H9 (cell line): ENCODE results near the gene DNAJA1. TPM values are rescaled to one million over a fixed set of nuclear protein-coding genes. Genes with fewer than 3 reads are reported as not detected.

ENCODE experiments used
- DNase-seq: peaks from one replicate; pipeline ENCODE4 v3.0.0-alpha.2; 2017
- H2AFZ ChIP-seq: one replicate; pipeline ENCODE4 v1.6.1; 2013; ENCODE audit warnings: mild to moderate bottlenecking, low read length, control low read depth, moderate library complexity
- H2AK5ac ChIP-seq: 2 replicates; pipeline ENCODE4 v1.6.1; 2013; ENCODE audit warnings: low read length, control low read depth, mixed read lengths; ENCODE audit not compliant: insufficient read length
- H2BK120ac ChIP-seq: one replicate; pipeline ENCODE4 v1.6.1; 2013; ENCODE audit warnings: low read depth, mild to moderate bottlenecking, low read length, control low read depth, inconsistent platforms; ENCODE audit not compliant: poor library complexity, severe bottlenecking
- H2BK12ac ChIP-seq: 2 replicates; pipeline ENCODE4 v1.6.1; 2013; ENCODE audit warnings: low read length, control low read depth, mixed read lengths, low read depth; ENCODE audit not compliant: insufficient read length
- H2BK15ac ChIP-seq: 2 replicates; pipeline ENCODE4 v1.6.1; 2013; ENCODE audit warnings: low read depth, low read length, control low read depth
- H2BK20ac ChIP-seq: one replicate; pipeline ENCODE4 v1.6.1; 2013; ENCODE audit warnings: low read depth, mild to moderate bottlenecking, low read length, control low read depth, inconsistent platforms; ENCODE audit not compliant: poor library complexity, severe bottlenecking
- H2BK5ac ChIP-seq: 2 replicates; pipeline ENCODE4 v1.6.1; 2013; ENCODE audit warnings: low read length, control low read depth, mixed read lengths; ENCODE audit not compliant: insufficient read length
- H3K14ac ChIP-seq: 2 replicates; pipeline ENCODE4 v1.6.1; 2013; ENCODE audit warnings: low read length, control low read depth; ENCODE audit not compliant: insufficient read depth
- H3K18ac ChIP-seq: 2 replicates; pipeline ENCODE4 v1.6.1; 2013; ENCODE audit warnings: low read depth, mild to moderate bottlenecking, mixed read lengths, low read length, control low read depth; ENCODE audit not compliant: insufficient read length
- H3K23ac ChIP-seq: 2 replicates; pipeline ENCODE4 v1.6.1; 2013; ENCODE audit warnings: low read length, control low read depth, mixed read lengths, low read depth; ENCODE audit not compliant: insufficient read length
- H3K23me2 ChIP-seq: 2 replicates; pipeline ENCODE4 v1.6.1; 2013; ENCODE audit warnings: low read depth, mild to moderate bottlenecking, mixed read lengths, low read length, control low read depth; ENCODE audit not compliant: insufficient read length, poor library complexity, severe bottlenecking
- H3K27ac ChIP-seq: 2 replicates; pipeline ENCODE4 v1.5.1; 2013; ENCODE audit warnings: low read length, control low read depth, mixed read lengths, low read depth; ENCODE audit not compliant: insufficient read length
- H3K27me3 ChIP-seq: 2 replicates; pipeline ENCODE4 v1.6.1; 2013; ENCODE audit warnings: low read length, control low read depth, inconsistent platforms; ENCODE audit not compliant: insufficient read depth
- H3K4ac ChIP-seq: 2 replicates; pipeline ENCODE4 v1.6.1; 2013; ENCODE audit warnings: low read depth, mild to moderate bottlenecking, control low read depth, inconsistent platforms, low read length, moderate library complexity
- H3K4me1 ChIP-seq: 2 replicates; pipeline ENCODE4 v1.6.1; 2013; ENCODE audit warnings: low read length, control low read depth, inconsistent platforms; ENCODE audit not compliant: insufficient read depth
- H3K4me2 ChIP-seq: 2 replicates; pipeline ENCODE4 v1.6.1; 2013; ENCODE audit warnings: low read length, control low read depth, mixed read lengths; ENCODE audit not compliant: insufficient read length, insufficient read depth
- H3K56ac ChIP-seq: 2 replicates; pipeline ENCODE4 v1.6.1; 2013; ENCODE audit warnings: low read depth, mild to moderate bottlenecking, mixed read lengths, low read length, control low read depth; ENCODE audit not compliant: insufficient read length
- H3K79me1 ChIP-seq: 2 replicates; pipeline ENCODE4 v1.6.1; 2013; ENCODE audit warnings: low read depth, mild to moderate bottlenecking, moderate library complexity, low read length, control low read depth, inconsistent platforms; ENCODE audit not compliant: insufficient read depth, poor library complexity, severe bottlenecking
- H3K79me2 ChIP-seq: 2 replicates; pipeline ENCODE4 v1.6.1; 2013; ENCODE audit warnings: low read length, control low read depth, inconsistent platforms; ENCODE audit not compliant: insufficient read depth
- H3K9ac ChIP-seq: 2 replicates; pipeline ENCODE4 v1.6.1; 2013; ENCODE audit warnings: low read length, control low read depth, mixed read lengths; ENCODE audit not compliant: insufficient read length; ENCODE audit errors: extremely low read depth
- H3K9me3 ChIP-seq: one replicate; pipeline ENCODE4 v1.6.1; 2013; ENCODE audit warnings: low read depth, low read length, inconsistent platforms; ENCODE audit not compliant: control insufficient read depth
- H3T11ph ChIP-seq: one replicate; pipeline ENCODE4 v1.6.1; 2013; ENCODE audit warnings: mild to moderate bottlenecking, low read length, control low read depth, inconsistent platforms
- H4K20me1 ChIP-seq: one replicate; pipeline ENCODE4 v1.6.1; 2013; ENCODE audit not compliant: control insufficient read depth, insufficient read length, insufficient read depth
- H4K5ac ChIP-seq: 2 replicates; pipeline ENCODE4 v1.6.1; 2013; ENCODE audit warnings: low read depth, mild to moderate bottlenecking, mixed read lengths, low read length, control low read depth; ENCODE audit not compliant: insufficient read length
- H4K8ac ChIP-seq: replicated peaks from 2 replicates; pipeline ENCODE4 v1.6.1; 2013; ENCODE audit warnings: low read length, control low read depth, mixed read lengths, low read depth; ENCODE audit not compliant: insufficient read length
- H4K91ac ChIP-seq: 2 replicates; pipeline ENCODE4 v1.6.1; 2013; ENCODE audit warnings: low read depth, mild to moderate bottlenecking, moderate library complexity, mixed read lengths, low read length, control low read depth; ENCODE audit not compliant: insufficient read length
- H3K27ac Mint-ChIP-seq, 3 experiments: 2 replicates in 2 of 3; 3 replicates in 1 of 3; pipeline ENCODE4 v1.8.0; 2020 to 2021; ENCODE audit warnings: mixed read lengths in 3 of 3, mild to moderate bottlenecking in 1 of 3, moderate library complexity in 1 of 3
- H3K27me3 Mint-ChIP-seq: 2 replicates; pipeline ENCODE4 v1.8.0; 2021; ENCODE audit warnings: low read depth, mild to moderate bottlenecking, moderate library complexity, mixed read lengths
- H3K36me3 Mint-ChIP-seq, 3 experiments: 2 replicates in 2 of 3; 3 replicates in 1 of 3; pipeline ENCODE4 v1.8.0; 2020 to 2021; ENCODE audit warnings: low read depth in 3 of 3, mixed read lengths in 3 of 3; ENCODE audit not compliant: insufficient read depth in 1 of 3
- H3K4me1 Mint-ChIP-seq, 2 experiments: 2 replicates each; pipeline ENCODE4 v1.8.0; 2020; ENCODE audit warnings: mixed read lengths in 2 of 2
- H3K4me3 Mint-ChIP-seq, 2 experiments: 2 replicates in 1 of 2; 3 replicates in 1 of 2; pipeline ENCODE4 v1.8.0; 2020 to 2021; ENCODE audit warnings: mild to moderate bottlenecking in 2 of 2, mixed read lengths in 2 of 2, moderate library complexity in 1 of 2
- H3K9me3 Mint-ChIP-seq, 2 experiments: 2 replicates in 1 of 2; 3 replicates in 1 of 2; pipeline ENCODE4 v1.8.0; 2020; ENCODE audit warnings: mild to moderate bottlenecking in 2 of 2, mixed read lengths in 2 of 2, moderate library complexity in 1 of 2
- WGBS: extraction: QIAGEN DNeasy Blood & Tissue Kit; methylation state at CpG from one replicate; pipeline ENCODE4 v1.1.7; 2013; ENCODE audit warnings: missing lambda C conversion rate, low lambda C conversion rate, mixed read lengths; ENCODE audit not compliant: insufficient read length; ENCODE audit errors: extremely low coverage; 5-methylcytosine and 5-hydroxymethylcytosine counted together
- total RNA-seq: library from RNA; stranded (reverse); gene quantifications from 2 replicates; pipeline ENCODE4 v1.2.1, GENCODE V29; 2021
- TF ChIP-seq, protein P1 (sequence below): fragments of 200-600 bp; sonication (generic); conservative IDR thresholded peaks from 3 replicates; pipeline ENCODE4 v1.8.0; 2021; ENCODE audit warnings: antibody characterized with exemption, mild to moderate bottlenecking

The DNAJA1 gene
- total RNA-seq, 1 experiment from 2014 or later: 217 TPM

DNA sequence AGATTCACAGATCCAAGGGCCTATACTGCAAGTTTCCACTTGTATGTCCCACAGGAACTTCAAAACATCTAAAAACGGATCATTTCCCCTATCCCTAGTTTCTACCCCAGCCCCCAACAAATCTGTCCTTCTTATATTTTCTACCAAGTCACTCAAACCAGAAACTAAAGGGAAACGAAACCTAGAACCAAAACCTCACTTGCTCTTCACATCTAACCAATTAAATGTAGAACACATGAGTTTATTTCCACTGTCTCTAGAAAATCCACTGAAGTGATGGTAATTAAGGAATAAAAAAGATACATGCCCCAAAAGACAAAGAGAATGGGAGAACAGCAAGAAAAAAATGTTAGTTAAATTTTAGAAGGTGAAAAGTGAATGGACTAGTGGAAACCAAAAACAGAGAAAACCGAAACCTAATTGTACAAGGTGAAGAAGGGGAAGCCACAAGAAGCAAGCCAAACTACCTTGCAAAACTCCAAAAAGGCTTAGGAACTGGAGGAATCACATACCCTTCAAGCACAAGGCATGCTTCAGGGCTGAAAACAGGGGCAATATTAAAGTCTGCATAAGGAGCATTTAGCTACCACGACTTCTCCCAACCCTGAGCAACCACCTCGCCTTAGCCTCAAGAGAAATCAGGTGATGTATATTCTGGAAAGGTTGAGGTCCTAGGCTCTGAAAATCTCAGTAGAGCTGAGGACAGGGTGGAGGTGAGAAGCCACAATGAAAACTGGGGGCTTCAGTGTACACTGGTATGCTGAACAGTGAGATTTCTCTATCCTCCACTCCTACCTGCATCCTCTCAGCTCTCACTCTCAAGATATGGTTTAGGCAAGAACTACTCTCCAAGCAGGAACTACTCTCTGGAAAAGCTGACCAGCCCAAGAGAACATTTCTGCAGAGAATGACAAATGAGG lies 40.3 kb downstream of the DNAJA1 start:
- Mint-ChIP-seq H3K4me1 (no peaks in the 10 kb centered on the region), H3K36me3 (peaks cover 21 to 74% (median 73%) of the 10 kb centered on the region in 3 experiments; a peak in 6 of 7 replicates), H3K4me3 (no peak overlapping the region), H3K27me3 (no peaks in the 10 kb centered on the region), H3K27ac (no peak overlapping the region; a peak in 1 of 7 replicates), H3K9me3 (no peaks in the 10 kb centered on the region)
- Histone ChIP-seq H4K8ac (no peak overlapping the region), H2AK5ac (no peak overlapping the region), H3K14ac (no peak overlapping the region), H4K20me1 (no peaks in the 10 kb centered on the region), H2BK15ac (no peak overlapping the region), H3K27me3 (no peaks in the 10 kb centered on the region), H3K27ac (no peak overlapping the region), H3K18ac (no peak overlapping the region), H3K56ac (no peak overlapping the region), H3K23me2 (no peaks in the 10 kb centered on the region), H3K9ac (no peak overlapping the region), H3K23ac (no peak overlapping the region), H3K9me3 (no peaks in the 10 kb centered on the region), H2BK5ac (no peak overlapping the region), H4K5ac (no peak overlapping the region), H2BK12ac (no peak overlapping the region), H2AFZ (no peak overlapping the region), H4K91ac (no peak overlapping the region), H3K79me1 (no peaks in the 10 kb centered on the region), H3K4ac (no peak overlapping the region), H3K4me2 (no peak overlapping the region), H3K4me1 (no peaks in the 10 kb centered on the region), H2BK20ac (no peak overlapping the region), H3K79me2 (no peaks in the 10 kb centered on the region), H3T11ph (no peak overlapping the region), H2BK120ac (no peak overlapping the region)
- no CpG with 5 or more reads among the region's 5 CpGs for WGBS
- no peak for DNase-seq
- TF ChIP-seq, protein P1, sequence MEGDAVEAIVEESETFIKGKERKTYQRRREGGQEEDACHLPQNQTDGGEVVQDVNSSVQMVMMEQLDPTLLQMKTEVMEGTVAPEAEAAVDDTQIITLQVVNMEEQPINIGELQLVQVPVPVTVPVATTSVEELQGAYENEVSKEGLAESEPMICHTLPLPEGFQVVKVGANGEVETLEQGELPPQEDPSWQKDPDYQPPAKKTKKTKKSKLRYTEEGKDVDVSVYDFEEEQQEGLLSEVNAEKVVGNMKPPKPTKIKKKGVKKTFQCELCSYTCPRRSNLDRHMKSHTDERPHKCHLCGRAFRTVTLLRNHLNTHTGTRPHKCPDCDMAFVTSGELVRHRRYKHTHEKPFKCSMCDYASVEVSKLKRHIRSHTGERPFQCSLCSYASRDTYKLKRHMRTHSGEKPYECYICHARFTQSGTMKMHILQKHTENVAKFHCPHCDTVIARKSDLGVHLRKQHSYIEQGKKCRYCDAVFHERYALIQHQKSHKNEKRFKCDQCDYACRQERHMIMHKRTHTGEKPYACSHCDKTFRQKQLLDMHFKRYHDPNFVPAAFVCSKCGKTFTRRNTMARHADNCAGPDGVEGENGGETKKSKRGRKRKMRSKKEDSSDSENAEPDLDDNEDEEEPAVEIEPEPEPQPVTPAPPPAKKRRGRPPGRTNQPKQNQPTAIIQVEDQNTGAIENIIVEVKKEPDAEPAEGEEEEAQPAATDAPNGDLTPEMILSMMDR: no peak
